GM23248 (cell line): Measurements from ENCODE around the gene XKR8. TPM values are rescaled to one million over a fixed set of nuclear protein-coding genes. Genes with fewer than 3 reads are reported as not detected.

Source experiments
- DNase-seq: peaks from one replicate; pipeline ENCODE4 v3.0.0-alpha.2; 2015
- H2AFZ ChIP-seq: fragments of 200-600 bp; sonication (generic); 2 replicates; pipeline ENCODE4 v1.6.1; 2016; ENCODE audit warnings: antibody characterized with exemption
- H3F3A ChIP-seq: fragments of 200-600 bp; sonication (generic); 2 replicates; pipeline ENCODE4 v1.6.1; 2016; ENCODE audit warnings: mild to moderate bottlenecking, antibody characterized with exemption, mixed run types; ENCODE audit not compliant: insufficient read depth
- H3K27ac ChIP-seq: fragments of 200-600 bp; sonication (generic); 2 replicates; pipeline ENCODE4 v1.5.1; 2016; ENCODE audit warnings: mild to moderate bottlenecking
- H3K27me3 ChIP-seq: fragments of 200-600 bp; sonication (generic); replicated peaks from 2 replicates; pipeline ENCODE4 v1.6.1; 2016; ENCODE audit warnings: mild to moderate bottlenecking; ENCODE audit not compliant: insufficient read depth
- H3K36me3 ChIP-seq: fragments of 200-600 bp; sonication (generic); 2 replicates; pipeline ENCODE4 v1.6.1; 2016; ENCODE audit warnings: low read depth, mild to moderate bottlenecking
- H3K4me1 ChIP-seq: fragments of 200-600 bp; sonication (generic); 2 replicates; pipeline ENCODE4 v1.6.1; 2016; ENCODE audit warnings: mild to moderate bottlenecking; ENCODE audit not compliant: insufficient read depth
- H3K4me2 ChIP-seq: fragments of 200-600 bp; sonication (generic); one replicate; pipeline ENCODE4 v1.6.1; 2016; ENCODE audit warnings: mild to moderate bottlenecking; ENCODE audit not compliant: unreplicated experiment
- H3K4me3 ChIP-seq: fragments of 200-600 bp; sonication (generic); 2 replicates; pipeline ENCODE4 v1.5.1; 2016; ENCODE audit warnings: mild to moderate bottlenecking
- H3K79me2 ChIP-seq: fragments of 200-600 bp; sonication (generic); 2 replicates; pipeline ENCODE4 v1.6.1; 2016; ENCODE audit warnings: mild to moderate bottlenecking; ENCODE audit not compliant: insufficient read depth
- H3K9ac ChIP-seq: fragments of 200-600 bp; sonication (generic); 2 replicates; pipeline ENCODE4 v1.6.1; 2016; ENCODE audit warnings: mild to moderate bottlenecking
- H3K9me2 ChIP-seq: fragments of 200-600 bp; sonication (generic); 2 replicates; pipeline ENCODE4 v1.6.1; 2016; ENCODE audit warnings: mixed run types, mild to moderate bottlenecking, moderate library complexity; ENCODE audit not compliant: insufficient read depth
- H3K9me3 ChIP-seq: fragments of 200-600 bp; sonication (generic); one replicate; pipeline ENCODE4 v1.6.1; 2017; ENCODE audit warnings: low read depth
- H4K20me1 ChIP-seq: fragments of 200-600 bp; sonication (generic); 2 replicates; pipeline ENCODE4 v1.6.0; 2016; ENCODE audit not compliant: insufficient read depth
- EZH2 ChIP-seq: fragments of 200-600 bp; sonication (generic); IDR thresholded peaks from 2 replicates; pipeline ENCODE4 v1.6.1; 2018; ENCODE audit warnings: antibody characterized with exemption, mild to moderate bottlenecking; ENCODE audit not compliant: insufficient read depth, poor library complexity, severe bottlenecking
- EZH2phosphoT487 ChIP-seq: fragments of 200-600 bp; sonication (generic); IDR thresholded peaks from 2 replicates; pipeline ENCODE4 v1.6.1; 2018; ENCODE audit warnings: antibody characterized with exemption, moderate library complexity, mild to moderate bottlenecking, low read depth; ENCODE audit not compliant: insufficient read depth
- WGBS, 2 experiments: methylation state at CpG; one replicate each; pipeline ENCODE4 v1.1.6; 2015 to 2017; ENCODE audit warnings: low lambda C conversion rate in 2 of 2, low coverage in 1 of 2; ENCODE audit errors: missing lambda C conversion rate in 2 of 2; 5-methylcytosine and 5-hydroxymethylcytosine counted together
- in situ Hi-C: fragments of 300-500 bp; cut with MboI; formaldehyde crosslinking; loops from 2 replicates; pipeline ENCODE4 v1.15.0; 2020
- polyA plus RNA-seq: library from polyadenylated mRNA; unstranded; fragments of >200 nt; fragmentation: Nextera tagmentation; extraction: Ambion mirVana; gene quantifications from 2 replicates; pipeline ENCODE4 v1.2.1, GENCODE V29; 2016
- total RNA-seq: library from RNA; depleted of rRNA; stranded (reverse); fragments of >200 nt; shearing (Covaris generic); gene quantifications from 2 replicates; pipeline ENCODE4 v1.2.3, GENCODE V29; 2014

Gene XKR8
- total and polyA plus RNA-seq, 2 experiments from 2014 or later: 5.0 to 8.9 TPM

GRCh38 chr1:27968692-27969091 is 8.9 kb downstream of the XKR8 start:
- peak; percentile 97 for DNase-seq
- in situ Hi-C loops: no loop called here
- Histone ChIP-seq H2AFZ (no peak overlapping the region; the same call in 1 of the 2 replicates), H3K9ac (peak overlapping the region; percentile 81), H3K27me3 (no peaks in the 10 kb centered on the region), H3F3A (peaks cover 41% of the 10 kb centered on the region), H3K9me3 (no peaks in the 10 kb centered on the region), H3K4me3 (no peak overlapping the region), H3K4me1 (peaks cover 50% of the 10 kb centered on the region), H3K36me3 (no peaks in the 10 kb centered on the region), H3K9me2 (no peaks in the 10 kb centered on the region), H3K79me2 (peaks cover 4% of the 10 kb centered on the region; the same call in 1 of the 2 replicates), H3K27ac (peak overlapping the region; percentile 99), H4K20me1 (no peaks in the 10 kb centered on the region), H3K4me2 (peak overlapping the region; percentile 48)
- WGBS, 2 experiments: 0% methylated on average over 3 of the region's 3 CpGs
- TF ChIP-seq EZH2phosphoT487 (no peak), EZH2 (no peak)

DNA sequence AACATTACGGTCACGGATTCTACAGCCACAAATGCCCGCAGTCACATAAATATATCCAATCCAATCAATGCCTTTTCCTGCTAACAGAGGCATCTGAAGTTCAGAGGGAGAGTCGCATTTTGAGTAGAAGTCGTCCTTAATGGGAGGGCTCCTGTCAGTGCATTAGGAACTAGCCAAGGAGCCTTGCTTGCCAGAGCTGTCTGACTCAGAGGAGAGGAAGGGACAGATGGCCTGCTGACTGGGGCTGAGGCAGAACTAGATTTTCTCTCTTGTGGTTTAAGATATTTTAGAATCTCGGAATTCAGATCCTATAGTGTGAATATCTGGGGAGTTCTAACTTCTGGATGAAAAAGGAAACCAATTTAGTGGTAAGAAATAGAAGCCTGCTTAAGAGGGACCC is 10.6 kb downstream of the XKR8 start:
- peak overlapping the region; percentile 68 for H3K9ac ChIP-seq
- H3K9me2 ChIP-seq: no peaks in the 10 kb centered on the region
- no peaks in the 10 kb centered on the region for H3K27me3 ChIP-seq
- 0 out of 2 replicates have a peak, but pooled peaks cover 2% of the 10 kb centered on the region for H3K79me2 ChIP-seq
- H3K27ac ChIP-seq: peak overlapping the region; percentile 99
- peak; percentile 95 for DNase-seq
- peaks cover 50% of the 10 kb centered on the region for H3K4me1 ChIP-seq
- no peaks in the 10 kb centered on the region for H3K9me3 ChIP-seq
- peak overlapping the region; percentile 48 for H3K4me2 ChIP-seq
- H4K20me1 ChIP-seq: no peaks in the 10 kb centered on the region
- peak overlapping the region; percentile 42; the same call in 1 of the 2 replicates for H2AFZ ChIP-seq
- no peaks in the 10 kb centered on the region for H3K36me3 ChIP-seq
- peak overlapping the region; percentile 2; the same call in 1 of the 2 replicates for H3K4me3 ChIP-seq
- 1 to 4% methylated on average over 6 of the region's 6 CpGs for WGBS, 2 experiments
- TF ChIP-seq EZH2phosphoT487 (no peak), EZH2 (no peak)
- in situ Hi-C loops: no loop called here
- H3F3A ChIP-seq: peaks cover 41% of the 10 kb centered on the region

GRCh38 chr1:27971674-27972073 is 11.9 kb downstream of the XKR8 start:
- DNase-seq: peak; percentile 27
- Histone ChIP-seq H3K4me3 (no peak overlapping the region), H3F3A (peaks cover 41% of the 10 kb centered on the region), H3K9me3 (no peaks in the 10 kb centered on the region), H3K27ac (peak overlapping the region; percentile 99; the same call in 1 of the 2 replicates), H3K9me2 (no peaks in the 10 kb centered on the region), H2AFZ (no peak overlapping the region), H3K79me2 (no peaks in the 10 kb centered on the region), H3K36me3 (0 out of 2 replicates have a peak, but pooled peaks cover 4% of the 10 kb centered on the region), H3K4me1 (peaks cover 50% of the 10 kb centered on the region), H3K27me3 (no peaks in the 10 kb centered on the region), H4K20me1 (no peaks in the 10 kb centered on the region), H3K4me2 (no peak overlapping the region), H3K9ac (no peak overlapping the region)
- in situ Hi-C loops: no loop called here
- TF ChIP-seq EZH2 (no peak), EZH2phosphoT487 (no peak)

- no peak for DNase-seq
- no peaks in the 10 kb centered on the region for H3K27me3 ChIP-seq
- 0 out of 2 replicates have a peak overlapping the region, but pooled peaks have one; percentile 99 for H3K27ac ChIP-seq
- no peaks in the 10 kb centered on the region for H3K9me3 ChIP-seq
- in situ Hi-C loops: no loop called here
- H3K36me3 ChIP-seq: 0 out of 2 replicates have a peak, but pooled peaks cover 4% of the 10 kb centered on the region
- H3K4me2 ChIP-seq: no peak overlapping the region
- no peak overlapping the region for H2AFZ ChIP-seq
- no peak for TF ChIP-seq EZH2phosphoT487
- TF ChIP-seq EZH2: no peak
- H3K9me2 ChIP-seq: no peaks in the 10 kb centered on the region
- peaks cover 50% of the 10 kb centered on the region for H3K4me1 ChIP-seq
- no peaks in the 10 kb centered on the region for H3K79me2 ChIP-seq
- WGBS, 2 experiments: 99% methylated on average over 4 of the region's 4 CpGs
- no peaks in the 10 kb centered on the region for H4K20me1 ChIP-seq
- H3F3A ChIP-seq: peaks cover 41% of the 10 kb centered on the region
- no peak overlapping the region for H3K4me3 ChIP-seq
- no peak overlapping the region for H3K9ac ChIP-seq
Measured at GRCh38 chr1:27972141-27972540, 12.4 kb downstream of the XKR8 start.
